WTC11 (cell line): ENCODE measurements around the gene SCN8A. TPM values are rescaled to one million over a fixed set of nuclear protein-coding genes. Genes with fewer than 3 reads are reported as not detected.

Experiments used
- ATAC-seq: fragments of 200-7000 bp; cut with Tn5 transposase; 2 replicates; pipeline ENCODE4 v1.10.0; 2021; ENCODE audit warnings: mild to moderate bottlenecking, moderate library complexity
- CTCF ChIA-PET: fragments of 300-600 bp; sonication (Branson Sonifier 250); formaldehyde crosslinking; loops from one replicate; lab custom pipeline; 2021; ENCODE audit warnings: antibody characterized with exemption; lab: Charles Lee
- POLR2A ChIA-PET: fragments of 350-600 bp; sonication (Branson Sonifier 250); formaldehyde crosslinking; loops from one replicate; lab custom pipeline; 2021; ENCODE audit warnings: antibody characterized with exemption; lab: Charles Lee
- DNase-seq: peaks from one replicate; pipeline ENCODE4 v3.0.0; 2021; ENCODE audit warnings: low spot score
- H3K27ac Mint-ChIP-seq: 2 replicates; pipeline ENCODE4 v1.8.0; 2021; ENCODE audit warnings: mixed read lengths
- H3K27me3 Mint-ChIP-seq: 2 replicates; pipeline ENCODE4 v1.8.0; 2021; ENCODE audit warnings: low read depth, mild to moderate bottlenecking, moderate library complexity, mixed read lengths
- H3K36me3 Mint-ChIP-seq: 2 replicates; pipeline ENCODE4 v1.8.0; 2021; ENCODE audit warnings: mixed read lengths
- H3K4me1 Mint-ChIP-seq: 2 replicates; pipeline ENCODE4 v1.8.0; 2022; ENCODE audit warnings: mixed read lengths
- H3K4me3 Mint-ChIP-seq: 2 replicates; pipeline ENCODE4 v1.8.0; 2021; ENCODE audit warnings: mild to moderate bottlenecking, moderate library complexity, mixed read lengths
- H3K9me3 Mint-ChIP-seq: 2 replicates; pipeline ENCODE4 v1.8.0; 2021; ENCODE audit warnings: mixed read lengths
- AR ChIP-seq: fragments of 250-450 bp; sonication (Bioruptor Pico); IDR thresholded peaks from 2 replicates; pipeline ENCODE4 v1.9.0; 2021; ENCODE audit warnings: mild to moderate bottlenecking
- ARID4B ChIP-seq: sonication (generic); formaldehyde crosslinking; IDR thresholded peaks from 2 replicates; pipeline ENCODE4 v1.8.0; 2023; ENCODE audit warnings: missing genetic modification reagents, mild to moderate bottlenecking, borderline replicate concordance
- ATF6 ChIP-seq: sonication (generic); formaldehyde crosslinking; IDR thresholded peaks from 2 replicates; pipeline ENCODE4 v1.8.1; 2023; ENCODE audit warnings: mild to moderate bottlenecking, missing genetic modification reagents
- CBFB ChIP-seq: sonication (generic); formaldehyde crosslinking; IDR thresholded peaks from 2 replicates; pipeline ENCODE4 v1.8.1; 2022; ENCODE audit warnings: mild to moderate bottlenecking, low read depth, missing genetic modification reagents
- CDX4 ChIP-seq: fragments of 250-450 bp; sonication (Bioruptor Pico); IDR thresholded peaks from 2 replicates; pipeline ENCODE4 v1.9.0; 2021; ENCODE audit warnings: moderate library complexity, mild to moderate bottlenecking, inconsistent platforms, borderline replicate concordance
- E2F1 ChIP-seq: sonication (generic); formaldehyde crosslinking; IDR thresholded peaks from 2 replicates; pipeline ENCODE4 v1.8.0; 2022; ENCODE audit warnings: mild to moderate bottlenecking, missing genetic modification reagents
- ELF4 ChIP-seq: sonication (generic); formaldehyde crosslinking; IDR thresholded peaks from 2 replicates; pipeline ENCODE4 v1.8.1; 2022; ENCODE audit warnings: low read depth, mild to moderate bottlenecking, moderate library complexity, missing genetic modification reagents
- ESRRA ChIP-seq: sonication (generic); formaldehyde crosslinking; IDR thresholded peaks from 2 replicates; pipeline ENCODE4 v1.8.1; 2022; ENCODE audit warnings: mild to moderate bottlenecking, missing genetic modification reagents, borderline replicate concordance
- ETV6 ChIP-seq: sonication (generic); formaldehyde crosslinking; IDR thresholded peaks from 2 replicates; pipeline ENCODE4 v1.8.1; 2022; ENCODE audit warnings: mild to moderate bottlenecking, missing genetic modification reagents
- FOXP4 ChIP-seq: sonication (generic); formaldehyde crosslinking; IDR thresholded peaks from 2 replicates; pipeline ENCODE4 v1.8.0; 2022; ENCODE audit warnings: mild to moderate bottlenecking, missing genetic modification reagents
- GRHL2 ChIP-seq: fragments of 250-450 bp; sonication (Bioruptor Pico); IDR thresholded peaks from 2 replicates; pipeline ENCODE4 v1.8.0; 2022; ENCODE audit warnings: mild to moderate bottlenecking, moderate library complexity; ENCODE audit not compliant: insufficient replicate concordance, severe bottlenecking
- GTF2I ChIP-seq: fragments of 250-450 bp; sonication (Bioruptor Pico); conservative IDR thresholded peaks from 2 replicates; pipeline ENCODE4 v1.4.0; 2021; ENCODE audit warnings: mild to moderate bottlenecking
- HMGA2 ChIP-seq: fragments of 250-450 bp; sonication (Bioruptor Pico); IDR thresholded peaks from 2 replicates; pipeline ENCODE4 v1.4.0; 2021; ENCODE audit warnings: mild to moderate bottlenecking, moderate library complexity
- KAT7 ChIP-seq: sonication (generic); formaldehyde crosslinking; IDR thresholded peaks from 2 replicates; pipeline ENCODE4 v1.8.1; 2023; ENCODE audit warnings: missing genetic modification reagents, mild to moderate bottlenecking, borderline replicate concordance
- STAT6 ChIP-seq: sonication (generic); formaldehyde crosslinking; conservative IDR thresholded peaks from 2 replicates; pipeline ENCODE4 v1.8.1; 2023; ENCODE audit warnings: mild to moderate bottlenecking, low read depth, missing genetic modification reagents, moderate library complexity
- TEAD4 ChIP-seq: sonication (generic); formaldehyde crosslinking; IDR thresholded peaks from 2 replicates; pipeline ENCODE4 v1.8.0; 2022; ENCODE audit warnings: mild to moderate bottlenecking, missing genetic modification reagents
- TP53 ChIP-seq: sonication (generic); formaldehyde crosslinking; IDR thresholded peaks from 2 replicates; pipeline ENCODE4 v1.8.1; 2023; ENCODE audit warnings: mild to moderate bottlenecking, missing genetic modification reagents
- ZBTB21 ChIP-seq: sonication (generic); formaldehyde crosslinking; IDR thresholded peaks from 2 replicates; pipeline ENCODE4 v1.8.1; 2023; ENCODE audit warnings: mild to moderate bottlenecking, missing genetic modification reagents, borderline replicate concordance
- ZNF121 ChIP-seq: sonication (generic); formaldehyde crosslinking; IDR thresholded peaks from 2 replicates; pipeline ENCODE4 v1.8.0; 2023; ENCODE audit warnings: missing genetic modification reagents
- ZNF317 ChIP-seq: sonication (generic); formaldehyde crosslinking; IDR thresholded peaks from 2 replicates; pipeline ENCODE4 v1.8.1; 2023; ENCODE audit warnings: low read depth, mild to moderate bottlenecking, moderate library complexity, missing genetic modification reagents, borderline replicate concordance
- total RNA-seq: library from RNA; stranded (reverse); gene quantifications from 3 replicates; pipeline ENCODE4 v1.2.3, GENCODE V29; 2021

SCN8A gene
- total RNA-seq, 1 experiment from 2014 or later, result 14.4 TPM

GRCh38 chr12:51653431-51653830, 62.4 kb downstream of the SCN8A start:
- no peak for TF ChIP-seq GTF2I (CRISPR knock-in tag)
- TF ChIP-seq HMGA2, result no peak
- TF ChIP-seq AR (CRISPR knock-in tag), result no peak
- no peak for TF ChIP-seq ARID4B (CRISPR knock-in tag)
- TF ChIP-seq ATF6 (CRISPR knock-in tag), result no peak
- no peak for TF ChIP-seq STAT6
- no peak for TF ChIP-seq GRHL2 (CRISPR knock-in tag)
- TF ChIP-seq CDX4 (CRISPR knock-in tag), result no peak
- Mint-ChIP-seq H3K4me3 (no peak overlapping the region), H3K36me3 (peaks cover 25% of the 10 kb centered on the region), H3K4me1 (peaks cover 4% of the 10 kb centered on the region; the same call in 1 of the 2 replicates), H3K27me3 (peaks cover 2% of the 10 kb centered on the region; the same call in 1 of the 2 replicates), H3K9me3 (peaks cover 22% of the 10 kb centered on the region), H3K27ac (no peak overlapping the region)
- CTCF ChIA-PET, result no interaction called here
- POLR2A ChIA-PET, result no interaction called here
- ATAC-seq (no peak), DNase-seq (no peak)

- H3K4me1 Mint-ChIP-seq, result peaks cover 13% of the 10 kb centered on the region
- peaks cover 10% of the 10 kb centered on the region for H3K36me3 Mint-ChIP-seq
- H3K9me3 Mint-ChIP-seq, result no peaks in the 10 kb centered on the region
- POLR2A ChIA-PET, result no interaction called here
- H3K27ac Mint-ChIP-seq, result no peak overlapping the region
- no peaks in the 10 kb centered on the region for H3K27me3 Mint-ChIP-seq
- DNase-seq, result no peak
- ATAC-seq, result no peak
- CTCF ChIA-PET, result no interaction called here
- no peak overlapping the region for H3K4me3 Mint-ChIP-seq
- no peak for TF ChIP-seq ELF4 (CRISPR knock-in tag)
- no peak for TF ChIP-seq ETV6 (CRISPR knock-in tag)
- no peak for TF ChIP-seq CBFB (CRISPR knock-in tag)
- no peak for TF ChIP-seq GTF2I (CRISPR knock-in tag)
- no peak for TF ChIP-seq E2F1 (CRISPR knock-in tag)
- no peak for TF ChIP-seq ZNF121 (CRISPR knock-in tag)
- no peak for TF ChIP-seq TEAD4 (CRISPR knock-in tag)
- no peak for TF ChIP-seq FOXP4
- no peak for TF ChIP-seq ESRRA (CRISPR knock-in tag)
- TF ChIP-seq ZBTB21 (CRISPR knock-in tag), result no peak
- TF ChIP-seq TP53 (CRISPR knock-in tag), result no peak
- no peak for TF ChIP-seq KAT7
- no peak for TF ChIP-seq ZNF317 (CRISPR knock-in tag)
Observed at GRCh38 chr12:51661199-51661598, 70.2 kb downstream of the SCN8A start.
